Epithelial cell of esophagus (primary cell): ENCODE data around the gene DUSP3.

Experiments
- DNase-seq: peaks from one replicate; pipeline ENCODE4 v3.0.0; 2010; ENCODE audit warnings: low read depth
- H3K4me3 ChIP-seq: 2 replicates; pipeline ENCODE4 v1.5.1; 2011; ENCODE audit warnings: mild to moderate bottlenecking, low read length, control low read depth
- TF ChIP-seq, protein P1 (sequence below): IDR thresholded peaks from 2 replicates; pipeline ENCODE4 v1.5.1; 2011; ENCODE audit warnings: low read depth, mild to moderate bottlenecking, low read length, control low read depth, inconsistent platforms; ENCODE audit not compliant: insufficient read depth; ENCODE audit errors: missing control alignments

DUSP3 gene

DNA sequence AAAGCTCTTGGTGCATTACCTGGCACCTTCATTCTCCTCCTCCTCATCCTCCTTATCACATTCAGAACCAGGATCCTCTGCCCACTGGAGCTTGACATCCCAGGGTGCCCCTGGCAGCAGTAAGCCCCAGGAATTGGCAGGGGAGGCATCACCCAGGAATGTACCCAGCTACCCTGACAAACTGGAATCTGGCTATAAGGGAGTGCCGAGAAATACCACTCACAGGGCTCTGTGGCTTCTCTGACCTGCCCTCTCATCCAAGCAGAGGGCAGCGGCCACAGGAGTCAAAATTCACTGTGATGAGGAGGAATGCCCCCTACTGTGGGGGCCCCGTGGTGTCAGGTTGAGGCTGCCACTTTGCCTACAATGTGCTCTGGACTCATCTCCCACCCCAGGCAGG lies 34.6 kb upstream of the DUSP3 start:
- no peak overlapping the region for H3K4me3 ChIP-seq
- TF ChIP-seq, protein P1, sequence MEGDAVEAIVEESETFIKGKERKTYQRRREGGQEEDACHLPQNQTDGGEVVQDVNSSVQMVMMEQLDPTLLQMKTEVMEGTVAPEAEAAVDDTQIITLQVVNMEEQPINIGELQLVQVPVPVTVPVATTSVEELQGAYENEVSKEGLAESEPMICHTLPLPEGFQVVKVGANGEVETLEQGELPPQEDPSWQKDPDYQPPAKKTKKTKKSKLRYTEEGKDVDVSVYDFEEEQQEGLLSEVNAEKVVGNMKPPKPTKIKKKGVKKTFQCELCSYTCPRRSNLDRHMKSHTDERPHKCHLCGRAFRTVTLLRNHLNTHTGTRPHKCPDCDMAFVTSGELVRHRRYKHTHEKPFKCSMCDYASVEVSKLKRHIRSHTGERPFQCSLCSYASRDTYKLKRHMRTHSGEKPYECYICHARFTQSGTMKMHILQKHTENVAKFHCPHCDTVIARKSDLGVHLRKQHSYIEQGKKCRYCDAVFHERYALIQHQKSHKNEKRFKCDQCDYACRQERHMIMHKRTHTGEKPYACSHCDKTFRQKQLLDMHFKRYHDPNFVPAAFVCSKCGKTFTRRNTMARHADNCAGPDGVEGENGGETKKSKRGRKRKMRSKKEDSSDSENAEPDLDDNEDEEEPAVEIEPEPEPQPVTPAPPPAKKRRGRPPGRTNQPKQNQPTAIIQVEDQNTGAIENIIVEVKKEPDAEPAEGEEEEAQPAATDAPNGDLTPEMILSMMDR: no peak
- DNase-seq: no peak

DNA sequence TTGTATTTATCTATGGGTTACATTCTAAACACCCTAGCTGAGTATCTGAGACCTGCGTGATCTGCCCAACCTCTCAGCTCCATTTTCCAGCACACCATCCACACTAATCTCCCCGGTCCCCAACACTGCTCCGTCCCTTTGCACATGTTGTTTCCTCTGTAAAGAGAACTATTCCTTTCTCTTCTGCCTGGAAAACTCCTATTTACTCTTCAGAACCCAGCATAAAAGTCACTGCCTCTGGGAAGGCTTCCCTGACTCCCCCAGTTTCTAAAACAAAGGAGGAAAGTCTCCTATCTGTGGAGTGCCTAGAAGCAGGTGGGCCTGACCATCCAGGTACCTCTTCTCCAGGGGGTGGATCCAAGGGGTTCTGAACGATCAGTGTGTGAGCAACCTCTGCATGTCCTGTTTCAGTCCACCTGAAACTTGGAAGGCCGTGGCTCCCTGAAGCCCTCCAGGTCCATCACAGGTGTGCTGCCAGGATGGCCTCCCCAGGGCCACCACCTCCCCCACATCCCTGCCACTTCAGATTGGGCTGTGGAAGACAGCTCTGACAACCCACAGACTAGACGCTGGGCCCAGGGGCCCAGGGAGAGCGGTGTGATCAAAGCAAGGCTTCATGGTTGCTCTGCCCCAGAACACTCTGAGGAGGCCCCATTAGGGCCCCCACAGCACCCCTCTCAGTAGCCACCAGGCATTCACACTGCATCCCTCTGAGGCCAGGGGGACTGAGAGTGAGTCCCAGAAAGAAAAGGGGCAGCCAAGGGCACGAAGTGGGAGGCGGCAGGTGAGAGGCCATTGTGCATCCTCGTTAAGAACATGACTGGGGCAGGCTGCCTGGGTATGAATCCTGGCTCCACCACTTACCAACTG lies 33.9 kb upstream of the DUSP3 start:
- TF ChIP-seq, protein P1: no peak
- no peak overlapping the region for H3K4me3 ChIP-seq
- no peak for DNase-seq

DNA sequence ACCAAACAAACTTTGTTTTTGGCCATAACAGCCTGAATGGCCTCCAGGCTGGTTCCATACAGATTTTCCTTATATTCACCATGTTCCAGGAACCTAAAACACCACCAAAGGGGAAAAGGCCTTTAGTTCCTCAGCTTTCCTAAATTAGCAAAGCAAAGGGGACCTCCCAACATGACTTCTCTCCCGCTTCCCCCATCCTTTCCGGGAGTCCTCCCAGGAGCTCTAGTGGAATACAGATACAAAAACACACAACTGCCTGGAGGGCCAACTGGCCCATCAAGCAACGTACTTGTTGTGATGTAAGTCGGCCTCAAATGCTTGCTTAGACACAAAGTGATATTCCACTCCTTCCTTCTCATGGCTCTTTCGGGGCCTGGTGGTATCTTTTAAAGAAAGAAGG lies 32.0 kb upstream of the DUSP3 start:
- TF ChIP-seq, protein P1: no peak
- no peak overlapping the region for H3K4me3 ChIP-seq
- no peak for DNase-seq

DNA sequence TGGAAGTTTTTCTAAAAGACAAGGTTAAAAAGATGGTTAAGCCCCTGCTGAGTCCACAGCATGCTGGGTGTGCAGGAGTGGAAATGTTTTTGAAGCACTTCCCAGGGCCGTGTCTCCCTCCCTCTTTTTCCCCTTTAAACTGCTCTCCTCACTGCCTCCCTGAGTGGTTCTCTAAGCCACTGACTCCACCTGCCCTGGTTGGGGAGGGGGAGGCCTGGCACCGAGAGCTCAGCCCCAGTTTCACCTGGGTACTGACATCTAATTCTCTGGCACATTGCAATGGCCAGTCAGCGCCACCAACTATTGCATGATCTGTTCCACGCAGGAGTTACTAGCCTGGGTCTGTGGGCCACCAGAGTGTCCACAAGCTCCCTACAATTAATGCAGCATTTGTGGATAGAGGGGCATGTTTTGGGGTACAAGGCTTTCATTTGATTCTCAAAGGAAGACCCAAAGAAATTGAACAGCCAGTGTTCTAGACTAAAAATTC lies 31.5 kb upstream of the DUSP3 start:
- DNase-seq: no peak
- TF ChIP-seq, protein P1: no peak
- no peak overlapping the region for H3K4me3 ChIP-seq

DNA sequence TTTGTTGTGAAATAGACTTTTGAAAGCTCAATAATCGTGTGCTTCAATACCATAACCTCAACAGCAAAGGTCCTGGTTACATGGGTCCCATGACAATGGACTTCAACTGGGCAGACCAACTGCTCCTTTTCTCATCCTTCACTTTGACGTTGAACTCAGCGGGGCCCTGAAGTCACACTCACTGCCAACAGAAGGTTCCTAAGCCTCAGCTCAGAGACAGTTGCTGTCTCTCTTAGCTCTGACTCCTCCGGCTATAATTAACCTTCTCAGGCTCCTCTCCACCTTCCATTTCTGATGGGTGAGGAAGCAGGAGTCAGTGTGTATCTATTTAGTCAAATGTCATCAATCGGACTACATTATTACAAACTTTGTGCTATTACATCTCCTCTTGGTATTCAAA lies 30.3 kb upstream of the DUSP3 start:
- TF ChIP-seq, protein P1: no peak
- no peak for DNase-seq
- no peak overlapping the region for H3K4me3 ChIP-seq

DNA sequence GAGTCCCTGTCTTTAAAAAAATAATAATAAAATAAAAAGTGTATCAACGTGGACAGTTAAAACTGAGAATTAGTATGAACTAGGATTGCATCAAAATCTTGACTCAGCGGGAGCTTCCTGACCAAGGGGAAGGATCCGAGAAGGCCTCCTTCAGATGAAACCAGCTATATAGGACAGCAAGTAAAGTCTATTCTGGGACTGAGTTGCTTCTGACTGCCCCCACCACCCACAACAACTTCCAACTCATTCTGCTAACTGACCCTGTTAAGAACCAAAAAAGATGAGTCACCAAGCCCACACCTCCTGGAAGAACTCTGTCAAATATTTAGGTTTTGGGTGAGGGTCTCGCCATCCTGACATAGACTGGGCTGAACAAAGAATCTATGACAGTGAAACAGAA lies 29.3 kb upstream of the DUSP3 start:
- DNase-seq: no peak
- H3K4me3 ChIP-seq: no peak overlapping the region
- TF ChIP-seq, protein P1: no peak

DNA sequence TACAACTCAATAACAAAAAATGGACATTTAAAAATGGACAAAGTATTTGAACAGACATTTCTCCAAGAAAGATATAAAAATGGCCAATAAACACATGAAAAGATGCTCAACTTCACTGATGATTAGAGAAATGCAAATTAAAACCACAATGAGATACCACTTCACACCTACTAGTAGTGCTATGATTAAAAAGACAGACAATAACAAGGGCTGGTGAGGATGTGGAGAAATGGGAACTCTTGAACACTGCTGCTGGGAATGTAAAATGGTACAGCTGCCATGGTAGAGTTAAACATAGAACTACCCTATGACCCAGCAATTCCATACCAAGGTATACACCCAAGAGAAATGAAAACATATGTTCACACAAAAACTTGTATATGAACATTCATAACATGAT lies 26.3 kb upstream of the DUSP3 start:
- TF ChIP-seq, protein P1: no peak
- DNase-seq: no peak
- H3K4me3 ChIP-seq: no peak overlapping the region
